Lower lobe of right lung (tissue), 2 donors: Measurements from ENCODE around the gene LRRC55. TPM values are rescaled to one million over a fixed set of nuclear protein-coding genes. Genes with fewer than 3 reads are reported as not detected.
A peak's percentile ranks its signal among the peaks of the same experiment; 100 is the strongest.

Experiments
- ATAC-seq, 2 donors: fragments of 200-7000 bp; cut with Tn5 transposase; one replicate each; pipeline ENCODE4 v1.9.1; 2020 to 2022; ENCODE audit warnings: mild to moderate bottlenecking in 2 of 2, moderate library complexity in 2 of 2
- DNase-seq: peaks from one replicate; pipeline ENCODE4 v3.0.0-alpha.2; 2020
- H3K27ac ChIP-seq: fragments of 200-600 bp; one replicate; pipeline ENCODE4 v1.8.0; 2022
- H3K27me3 ChIP-seq: fragments of 200-600 bp; one replicate; pipeline ENCODE4 v1.8.0; 2022; ENCODE audit warnings: low read depth
- H3K36me3 ChIP-seq: fragments of 200-600 bp; one replicate; pipeline ENCODE4 v1.8.0; 2022; ENCODE audit warnings: mild to moderate bottlenecking
- H3K4me1 ChIP-seq: fragments of 200-600 bp; one replicate; pipeline ENCODE4 v1.8.0; 2022
- H3K4me3 ChIP-seq: fragments of 200-600 bp; one replicate; pipeline ENCODE4 v1.8.0; 2022; ENCODE audit warnings: mild to moderate bottlenecking
- H3K9me3 ChIP-seq: fragments of 200-600 bp; one replicate; pipeline ENCODE4 v1.8.0; 2022
- intact Hi-C: fragments of 100-400 bp; cut with DNase I; formaldehyde crosslinking; loops from one replicate; pipeline ENCODE4 v1.11.0; 2022
- total RNA-seq: library from RNA; stranded (reverse); fragmentation: NEBNext Ultra II Directional; extraction: Animal tissue kit (Norgen Biotek cat#: 25700); gene quantifications from one replicate; pipeline ENCODE4 v1.2.1, GENCODE V29; 2021
- TF ChIP-seq, protein P1 (sequence below): fragments of 200-600 bp; IDR thresholded peaks from one replicate; pipeline ENCODE4 v1.8.0; 2022; ENCODE audit warnings: antibody characterized with exemption, mild to moderate bottlenecking
- donor health status: DM: no; HTN: yes; CAD: no; lungs with severe emphysema.

The LRRC55 gene
- total RNA-seq, 1 donor from 2014 or later, result 0.12 TPM

DNA sequence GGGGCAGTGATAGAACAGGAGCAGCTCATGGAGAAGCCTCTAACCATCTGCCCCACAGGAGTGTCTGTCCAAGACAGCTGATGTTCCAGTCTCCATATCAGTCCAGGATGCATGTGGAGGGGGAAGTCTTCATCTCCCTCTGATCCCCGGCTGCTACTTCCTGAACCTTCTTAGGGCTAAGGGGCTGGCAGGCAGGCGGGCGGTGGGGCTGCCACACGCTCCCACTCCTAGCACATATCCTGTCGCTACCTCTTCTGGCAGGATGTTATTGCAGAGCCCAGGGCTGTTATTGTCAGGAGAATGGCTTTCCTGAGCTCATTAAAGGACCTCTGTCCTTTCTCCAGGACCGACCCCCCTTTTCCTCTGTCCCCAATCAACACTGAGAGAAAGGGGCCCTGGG lies 25.4 kb downstream of the LRRC55 start:
- no peak for DNase-seq
- no peak overlapping the region for H3K4me3 ChIP-seq
- H3K9me3 ChIP-seq, result no peaks in the 10 kb centered on the region
- H3K4me1 ChIP-seq, result peaks cover 24% of the 10 kb centered on the region
- H3K36me3 ChIP-seq, result no peaks in the 10 kb centered on the region
- no peak for ATAC-seq
- intact Hi-C loops, result no loop called here
- H3K27ac ChIP-seq, result no peak overlapping the region
- no peaks in the 10 kb centered on the region for H3K27me3 ChIP-seq
- TF ChIP-seq, protein P1, sequence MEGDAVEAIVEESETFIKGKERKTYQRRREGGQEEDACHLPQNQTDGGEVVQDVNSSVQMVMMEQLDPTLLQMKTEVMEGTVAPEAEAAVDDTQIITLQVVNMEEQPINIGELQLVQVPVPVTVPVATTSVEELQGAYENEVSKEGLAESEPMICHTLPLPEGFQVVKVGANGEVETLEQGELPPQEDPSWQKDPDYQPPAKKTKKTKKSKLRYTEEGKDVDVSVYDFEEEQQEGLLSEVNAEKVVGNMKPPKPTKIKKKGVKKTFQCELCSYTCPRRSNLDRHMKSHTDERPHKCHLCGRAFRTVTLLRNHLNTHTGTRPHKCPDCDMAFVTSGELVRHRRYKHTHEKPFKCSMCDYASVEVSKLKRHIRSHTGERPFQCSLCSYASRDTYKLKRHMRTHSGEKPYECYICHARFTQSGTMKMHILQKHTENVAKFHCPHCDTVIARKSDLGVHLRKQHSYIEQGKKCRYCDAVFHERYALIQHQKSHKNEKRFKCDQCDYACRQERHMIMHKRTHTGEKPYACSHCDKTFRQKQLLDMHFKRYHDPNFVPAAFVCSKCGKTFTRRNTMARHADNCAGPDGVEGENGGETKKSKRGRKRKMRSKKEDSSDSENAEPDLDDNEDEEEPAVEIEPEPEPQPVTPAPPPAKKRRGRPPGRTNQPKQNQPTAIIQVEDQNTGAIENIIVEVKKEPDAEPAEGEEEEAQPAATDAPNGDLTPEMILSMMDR, result no peak

DNA sequence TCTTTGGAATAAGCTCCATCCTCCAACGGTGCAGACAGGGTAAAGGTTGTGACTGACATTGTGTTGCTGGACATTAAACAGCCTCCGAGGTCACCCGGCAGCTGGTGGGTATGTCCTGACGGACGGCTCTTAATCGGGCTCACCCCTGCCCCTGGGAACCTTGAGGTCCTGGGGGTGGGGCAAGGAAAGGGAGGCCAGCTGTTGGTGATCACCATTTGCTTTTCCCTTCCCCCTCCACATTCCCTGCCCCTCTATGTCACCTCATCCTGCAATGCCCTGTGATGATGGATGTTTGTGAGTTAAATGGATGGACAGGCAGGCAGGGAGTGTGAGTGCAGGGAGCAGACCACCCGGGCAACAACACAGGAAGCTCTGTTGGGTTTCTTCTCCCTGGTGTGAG lies 29.0 kb downstream of the LRRC55 start:
- H3K4me3 ChIP-seq, result no peak overlapping the region
- no peak for DNase-seq
- H3K4me1 ChIP-seq, result peaks cover 30% of the 10 kb centered on the region
- no peaks in the 10 kb centered on the region for H3K9me3 ChIP-seq
- TF ChIP-seq, protein P1, result no peak
- no peaks in the 10 kb centered on the region for H3K36me3 ChIP-seq
- no peak for ATAC-seq
- no peak overlapping the region for H3K27ac ChIP-seq
- intact Hi-C loops, result no loop called here
- no peaks in the 10 kb centered on the region for H3K27me3 ChIP-seq

DNA sequence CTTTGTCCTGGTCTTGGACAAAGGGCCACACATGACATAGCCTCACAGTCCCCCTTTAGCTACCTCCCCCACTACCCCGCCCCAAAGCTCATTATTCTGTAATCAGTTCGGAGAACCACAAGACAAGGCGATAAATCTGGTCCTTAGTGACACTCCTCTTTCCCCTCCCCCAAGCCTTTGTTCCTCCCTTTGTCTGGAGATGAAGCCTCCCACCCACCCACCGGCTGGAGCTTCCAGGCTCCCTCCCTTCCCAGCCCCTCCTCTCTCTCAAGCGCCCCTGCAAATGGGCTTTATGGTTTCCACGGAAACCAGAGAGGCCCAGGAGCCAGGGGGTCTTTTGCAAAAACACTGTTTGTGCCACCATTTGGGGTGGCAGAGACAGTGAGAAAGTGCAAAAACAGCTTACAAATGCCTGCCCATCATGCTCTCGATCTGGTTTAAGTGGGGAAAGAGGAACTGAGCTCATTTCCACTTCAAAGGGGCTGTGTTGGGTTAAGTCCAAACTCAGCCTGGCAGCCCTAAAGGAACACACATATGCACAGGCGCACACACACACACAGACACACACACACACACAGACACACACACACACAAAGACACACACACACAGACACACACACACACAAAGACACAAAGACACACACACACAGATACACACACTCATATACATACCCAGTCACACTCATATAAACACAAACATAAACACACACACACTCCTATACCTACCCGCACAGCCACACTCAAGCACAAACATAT lies 31.8 kb downstream of the LRRC55 start:
- Histone ChIP-seq H3K27me3 (no peaks in the 10 kb centered on the region), H3K27ac (peak overlapping the region; percentile 13), H3K4me3 (no peak overlapping the region), H3K9me3 (no peaks in the 10 kb centered on the region), H3K4me1 (peaks cover 30% of the 10 kb centered on the region), H3K36me3 (no peaks in the 10 kb centered on the region)
- DNase-seq (no peak), ATAC-seq (peak; percentile 56 to 58)
- intact Hi-C loops, result no loop called here
- TF ChIP-seq, protein P1, result no peak

DNA sequence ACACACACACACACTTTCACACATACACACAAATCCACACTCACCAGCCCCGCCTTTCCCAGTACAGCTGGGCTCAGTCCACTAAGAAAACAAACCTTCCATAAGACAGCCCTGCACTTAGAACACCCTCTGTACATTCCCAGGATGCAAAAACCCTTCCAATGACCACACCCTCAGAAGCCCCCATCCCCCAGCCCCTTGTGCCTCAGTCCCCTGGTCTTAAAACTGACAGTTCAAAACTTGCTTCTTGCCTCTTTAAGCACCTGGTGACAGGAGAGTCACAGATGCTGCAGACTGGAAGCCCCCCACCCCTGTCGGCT lies 32.3 kb downstream of the LRRC55 start:
- H3K9me3 ChIP-seq, result no peaks in the 10 kb centered on the region
- TF ChIP-seq, protein P1, result no peak
- no peak overlapping the region for H3K27ac ChIP-seq
- H3K4me1 ChIP-seq, result peaks cover 35% of the 10 kb centered on the region
- no peaks in the 10 kb centered on the region for H3K27me3 ChIP-seq
- ATAC-seq (peak in 1 of 2 donors; percentile 22), DNase-seq (no peak)
- H3K4me3 ChIP-seq, result no peak overlapping the region
- no peaks in the 10 kb centered on the region for H3K36me3 ChIP-seq
- intact Hi-C loops, result no loop called here

DNA sequence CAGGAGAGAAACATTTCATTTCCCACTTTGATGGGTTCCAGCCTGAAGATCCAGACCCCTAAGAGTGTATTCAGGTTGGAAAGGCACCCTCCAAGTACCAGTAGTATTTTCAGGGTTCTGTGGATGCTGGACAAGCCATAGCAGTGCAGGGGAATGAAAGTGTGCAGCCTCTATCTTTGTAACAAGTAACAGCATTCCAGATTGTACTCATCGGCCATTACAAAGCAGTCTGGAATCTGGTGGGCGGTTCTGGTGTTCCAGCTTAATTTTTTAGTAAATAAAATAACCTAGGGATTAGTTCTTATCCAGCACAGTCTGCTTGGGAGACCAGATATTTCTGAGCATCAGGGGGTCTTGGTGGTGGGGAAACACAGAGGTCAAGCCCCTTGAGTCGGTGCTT lies 32.7 kb downstream of the LRRC55 start:
- no peaks in the 10 kb centered on the region for H3K27me3 ChIP-seq
- peak; percentile 35 to 60 for ATAC-seq
- H3K4me1 ChIP-seq, result peaks cover 40% of the 10 kb centered on the region
- no peak for DNase-seq
- H3K4me3 ChIP-seq, result no peak overlapping the region
- intact Hi-C loops, result no loop called here
- no peak overlapping the region for H3K27ac ChIP-seq
- no peaks in the 10 kb centered on the region for H3K36me3 ChIP-seq
- TF ChIP-seq, protein P1, result no peak
- H3K9me3 ChIP-seq, result no peaks in the 10 kb centered on the region
